ENCODE measurements around the gene UPK1A.

DNA sequence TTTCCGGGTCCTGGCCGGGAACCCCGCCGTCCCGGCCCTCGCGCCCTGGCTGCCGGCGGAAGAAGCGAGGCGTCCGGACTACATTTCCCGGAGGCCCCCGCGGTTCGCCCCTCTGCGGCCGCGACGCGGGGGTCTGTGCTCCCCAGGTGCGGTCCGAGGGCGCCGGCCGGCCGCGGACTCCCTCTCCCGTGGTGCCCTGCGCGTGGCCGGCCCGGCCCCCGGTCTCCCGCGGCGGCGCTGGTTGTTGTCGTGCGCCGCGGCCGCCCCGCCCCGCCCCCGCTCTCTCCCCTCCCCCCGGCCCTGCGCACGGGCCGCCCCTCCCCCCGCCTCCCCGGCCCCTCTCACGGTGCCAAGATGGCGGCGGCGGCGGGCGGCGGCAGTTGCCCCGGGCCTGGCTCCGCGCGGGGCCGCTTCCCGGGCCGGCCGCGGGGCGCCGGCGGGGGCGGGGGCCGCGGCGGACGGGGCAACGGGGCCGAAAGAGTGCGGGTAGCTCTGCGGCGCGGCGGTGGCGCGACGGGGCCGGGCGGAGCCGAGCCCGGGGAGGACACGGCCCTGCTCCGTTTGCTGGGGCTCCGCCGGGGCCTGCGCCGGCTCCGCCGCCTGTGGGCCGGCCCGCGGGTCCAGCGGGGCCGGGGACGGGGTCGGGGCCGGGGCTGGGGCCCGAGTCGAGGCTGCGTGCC is 51.5 kb downstream of the UPK1A start, which contains the start of gene KMT2B:
- TF ChIP-seq HDGF (IDR thresholded peaks at IDR 0.05) (no peak), CTCF (IDR thresholded peaks at IDR 0.05 in 2 of 3, conservative IDR thresholded peaks at IDR 0.05 in 1 of 3; ENCODE audit: control insufficient read depth in 2 of 3, extremely low read depth in 1 of 3, insufficient read depth in 1 of 3, low read depth in 3 of 3, low read length in 3 of 3) (no peak), SUZ12 (IDR thresholded peaks at IDR 0.05; ENCODE audit: unreplicated experiment) (no peak)
